Peyer's patch (tissue), 4 donors: ENCODE data around the gene FNBP1L. TPM values are rescaled to one million over a fixed set of nuclear protein-coding genes. Genes with fewer than 3 reads are reported as not detected.

Experiments used
- DNase-seq, 3 donors: peaks; one replicate each; pipeline ENCODE4 v3.0.0-alpha.2; 2017 to 2019
- H3K27ac ChIP-seq, 4 donors: fragments of 200-600 bp; sonication (generic); one replicate each; pipeline ENCODE4 v1.5.1; 2016 to 2019
- H3K27me3 ChIP-seq, 2 donors: fragments of 200-600 bp; sonication (generic); one replicate each; pipeline ENCODE4 v1.5.1; 2019
- H3K36me3 ChIP-seq, 3 donors: fragments of 200-600 bp; sonication (generic); one replicate each; pipeline ENCODE4 v1.5.1; 2016 to 2019
- H3K4me1 ChIP-seq, 4 donors: fragments of 200-600 bp; sonication (generic); one replicate each; pipeline ENCODE4 v1.5.1; 2016 to 2019
- H3K4me3 ChIP-seq, 4 donors: fragments of 200-600 bp; sonication (generic); 1 replicate in 3 of 4; 2 replicates in 1 of 4; pipeline ENCODE4 v1.5.1; 2016 to 2019; ENCODE audit warnings: mild to moderate bottlenecking in 1 of 4
- H3K9me3 ChIP-seq, 4 donors: fragments of 200-600 bp; sonication (generic); one replicate each; pipeline ENCODE4 v1.5.1; 2016 to 2019; ENCODE audit warnings: mild to moderate bottlenecking in 1 of 4
- POLR2A ChIP-seq, 2 donors: fragments of 450-650 bp; IDR thresholded peaks; one replicate each; pipeline ENCODE4 v1.5.1; 2017; ENCODE audit warnings: antibody characterized with exemption in 2 of 2, mild to moderate bottlenecking in 2 of 2, moderate library complexity in 2 of 2
- total RNA-seq, 4 donors: library from RNA; depleted of rRNA; stranded (reverse); fragments of >200 nt; gene quantifications; one replicate each; pipeline ENCODE4 v1.1.0, GENCODE V29; 2016
- TF ChIP-seq, protein P1 (sequence below), 6 experiments: fragments of 450-650 bp in 4 of 6; fragments of 200-600 bp in 2 of 6; sonication (generic) in 1 of 6; IDR thresholded peaks; one replicate each; pipeline ENCODE4 v1.5.1; 2017 to 2019; ENCODE audit warnings: antibody characterized with exemption in 6 of 6, mild to moderate bottlenecking in 3 of 6, moderate library complexity in 1 of 6

FNBP1L gene
- 10 to 100 TPM; 38.8 to 63.7 (median 55.2) TPM for total RNA-seq

DNA sequence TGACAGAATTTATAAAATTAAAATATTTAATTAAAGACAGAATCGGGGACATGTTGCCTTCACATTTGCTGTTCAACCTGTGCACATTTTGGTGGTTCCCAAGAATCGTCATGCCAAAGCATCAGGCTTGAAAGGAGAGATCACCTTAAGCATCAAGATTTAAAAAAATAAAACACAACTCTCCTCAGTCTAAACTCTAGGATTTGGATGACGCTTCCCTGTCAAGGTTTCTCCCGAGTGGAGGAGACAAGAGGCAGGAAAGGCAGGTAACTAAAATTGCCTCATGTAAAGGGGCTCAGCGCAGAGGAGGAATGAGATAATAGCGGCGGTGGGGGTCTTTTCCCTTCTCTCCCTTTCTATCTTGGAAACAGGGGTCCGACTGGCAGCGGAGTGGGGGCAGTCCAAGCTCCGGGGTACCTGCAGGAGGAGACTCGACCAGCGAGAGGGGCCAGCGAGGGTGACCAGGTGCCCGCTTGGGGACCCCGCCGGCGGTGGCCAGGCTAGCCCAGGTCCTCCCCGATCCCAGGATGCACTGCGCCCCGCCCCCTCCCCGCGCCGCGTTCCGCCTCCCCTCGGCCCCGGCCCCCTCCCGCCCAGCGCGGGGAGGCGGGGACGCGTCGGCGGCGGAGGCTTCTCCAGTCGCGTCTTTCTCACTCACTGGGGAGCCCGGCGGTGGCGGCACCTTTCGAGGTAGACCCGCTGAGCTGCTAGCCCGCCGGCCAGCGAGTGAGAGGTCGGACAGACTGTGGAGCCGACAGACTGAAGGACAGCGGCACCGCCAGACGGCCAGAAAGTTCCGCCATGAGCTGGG, at the start of gene FNBP1L:
Gene FNBP1L, plus strand, starts transcription at position 638 of the 811 bp plus-strand sequence. Its CDS starts 164 bp downstream, at position 802.
- H3K36me3 ChIP-seq: no peaks in the 10 kb centered on the region

DNA sequence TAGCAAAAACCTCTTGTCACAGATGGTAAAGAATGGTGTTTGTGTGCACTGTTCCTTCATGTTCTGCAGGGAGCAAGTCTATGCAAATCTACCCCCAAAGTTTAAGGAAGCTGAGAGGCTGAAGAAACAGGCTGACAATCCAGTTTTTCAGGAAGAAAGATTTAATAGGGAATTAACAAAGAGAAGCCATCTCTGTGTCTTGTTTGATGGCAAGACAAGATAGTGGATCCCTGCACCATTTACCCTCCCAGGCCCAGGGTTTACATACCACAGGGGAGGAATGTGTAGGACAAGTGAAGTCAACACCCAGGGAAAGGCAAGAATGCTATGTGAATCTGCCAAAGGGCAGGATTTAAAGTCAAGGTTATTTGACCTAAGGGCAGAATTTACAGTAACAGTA, 48.1 kb upstream of the FNBP1L start:
- Histone ChIP-seq H3K9me3 (no peaks in the 10 kb centered on the region), H3K27ac (no peak overlapping the region), H3K4me3 (no peak overlapping the region), H3K27me3 (no peaks in the 10 kb centered on the region), H3K4me1 (no peaks in the 10 kb centered on the region), H3K36me3 (no peaks in the 10 kb centered on the region)
- TF ChIP-seq, protein P1, sequence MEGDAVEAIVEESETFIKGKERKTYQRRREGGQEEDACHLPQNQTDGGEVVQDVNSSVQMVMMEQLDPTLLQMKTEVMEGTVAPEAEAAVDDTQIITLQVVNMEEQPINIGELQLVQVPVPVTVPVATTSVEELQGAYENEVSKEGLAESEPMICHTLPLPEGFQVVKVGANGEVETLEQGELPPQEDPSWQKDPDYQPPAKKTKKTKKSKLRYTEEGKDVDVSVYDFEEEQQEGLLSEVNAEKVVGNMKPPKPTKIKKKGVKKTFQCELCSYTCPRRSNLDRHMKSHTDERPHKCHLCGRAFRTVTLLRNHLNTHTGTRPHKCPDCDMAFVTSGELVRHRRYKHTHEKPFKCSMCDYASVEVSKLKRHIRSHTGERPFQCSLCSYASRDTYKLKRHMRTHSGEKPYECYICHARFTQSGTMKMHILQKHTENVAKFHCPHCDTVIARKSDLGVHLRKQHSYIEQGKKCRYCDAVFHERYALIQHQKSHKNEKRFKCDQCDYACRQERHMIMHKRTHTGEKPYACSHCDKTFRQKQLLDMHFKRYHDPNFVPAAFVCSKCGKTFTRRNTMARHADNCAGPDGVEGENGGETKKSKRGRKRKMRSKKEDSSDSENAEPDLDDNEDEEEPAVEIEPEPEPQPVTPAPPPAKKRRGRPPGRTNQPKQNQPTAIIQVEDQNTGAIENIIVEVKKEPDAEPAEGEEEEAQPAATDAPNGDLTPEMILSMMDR (IDR thresholded peaks at IDR 0.05): no peak
- no peak for TF ChIP-seq POLR2A (IDR thresholded peaks at IDR 0.05)
- no peak for DNase-seq

More for the DNA sequence above, at the start of gene FNBP1L:
- TF ChIP-seq, protein P1 (IDR thresholded peaks at IDR 0.05): no peak
- TF ChIP-seq POLR2A (IDR thresholded peaks at IDR 0.05): peak; percentile 40 to 77
- H3K27ac ChIP-seq: peak within 1 kb of the TSS; percentile 70 to 97 (median 88)
- no peaks in the 10 kb centered on the region for H3K27me3 ChIP-seq
- no peaks in the 10 kb centered on the region for H3K4me1 ChIP-seq
- peak within 1 kb of the TSS; percentile 83 to 94 (median 88) for H3K4me3 ChIP-seq
- DNase-seq: peak; percentile 68 to 86 (median 86)
- H3K9me3 ChIP-seq: no peaks in the 10 kb centered on the region

DNA sequence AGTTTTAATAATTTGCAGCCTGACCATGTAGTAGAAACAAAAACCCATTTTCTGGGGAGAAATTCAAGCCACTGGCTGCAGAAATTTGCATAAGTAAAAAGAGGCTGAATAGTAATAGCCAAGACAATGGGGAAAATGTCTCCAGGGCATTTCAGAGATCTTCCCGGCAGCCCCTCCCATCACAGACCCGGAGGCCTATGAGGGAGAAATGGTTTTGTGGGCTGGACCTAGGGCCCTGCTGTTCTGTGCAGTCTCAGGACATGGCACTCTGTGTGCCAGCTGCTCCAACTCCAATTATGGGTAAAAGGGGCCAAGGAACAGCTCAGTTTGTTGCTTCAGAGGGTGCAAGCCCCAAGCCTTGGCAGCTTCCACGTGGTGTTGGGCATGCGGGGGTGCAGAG, 39.7 kb upstream of the FNBP1L start:
- no peaks in the 10 kb centered on the region for H3K9me3 ChIP-seq
- DNase-seq: no peak
- no peak overlapping the region for H3K27ac ChIP-seq
- TF ChIP-seq, protein P1 (IDR thresholded peaks at IDR 0.05): no peak
- no peak for TF ChIP-seq POLR2A (IDR thresholded peaks at IDR 0.05)
- no peak overlapping the region for H3K4me3 ChIP-seq
- no peaks in the 10 kb centered on the region for H3K36me3 ChIP-seq
- H3K4me1 ChIP-seq: no peaks in the 10 kb centered on the region
- no peaks in the 10 kb centered on the region for H3K27me3 ChIP-seq

DNA sequence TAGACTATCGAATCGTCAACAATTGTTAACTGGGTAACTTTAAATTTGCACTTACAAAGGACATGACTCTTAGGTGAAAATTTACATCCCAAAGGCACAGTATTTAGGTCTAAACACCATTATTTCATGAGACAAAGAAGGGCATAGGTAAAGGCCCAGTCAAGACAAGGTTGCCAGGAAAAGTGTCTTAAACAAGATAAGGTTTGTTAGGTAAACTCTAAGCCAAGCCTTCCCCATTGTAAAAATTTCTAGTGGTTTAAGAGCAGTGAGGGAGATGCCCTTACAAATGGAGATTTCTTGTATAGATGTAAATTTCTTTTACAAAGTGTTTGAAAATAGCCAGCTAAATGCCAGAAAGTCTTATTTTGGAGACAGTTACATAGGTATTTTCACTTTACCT, 36.9 kb upstream of the FNBP1L start:
- H3K27me3 ChIP-seq: no peaks in the 10 kb centered on the region
- H3K4me3 ChIP-seq: no peak overlapping the region
- no peaks in the 10 kb centered on the region for H3K9me3 ChIP-seq
- TF ChIP-seq, protein P1 (IDR thresholded peaks at IDR 0.05): no peak
- TF ChIP-seq POLR2A (IDR thresholded peaks at IDR 0.05): no peak
- no peak overlapping the region for H3K27ac ChIP-seq
- H3K36me3 ChIP-seq: no peaks in the 10 kb centered on the region
- DNase-seq: no peak
- H3K4me1 ChIP-seq: no peaks in the 10 kb centered on the region

DNA sequence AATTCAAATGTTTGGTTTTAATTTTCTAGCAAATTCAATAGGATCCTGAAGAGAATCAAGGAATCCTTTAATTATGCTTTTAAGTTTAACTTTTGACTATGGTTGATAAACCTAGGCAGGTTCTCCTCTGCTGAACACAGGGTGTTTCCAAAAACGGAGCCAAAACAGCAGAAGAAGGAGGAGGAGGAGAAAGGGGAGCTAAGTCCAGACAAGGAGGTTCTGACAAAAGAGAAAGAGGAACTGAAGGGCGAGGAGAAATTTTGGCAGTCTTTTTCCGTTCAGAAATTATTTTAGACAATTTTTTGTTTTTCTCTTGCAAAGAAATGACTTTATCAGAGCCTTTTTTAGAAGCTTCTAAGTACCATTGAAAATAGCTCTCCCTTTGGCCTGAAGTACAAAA, 33.2 kb upstream of the FNBP1L start:
- Histone ChIP-seq H3K9me3 (no peaks in the 10 kb centered on the region), H3K4me3 (no peak overlapping the region), H3K4me1 (no peaks in the 10 kb centered on the region), H3K27ac (no peak overlapping the region), H3K36me3 (no peaks in the 10 kb centered on the region), H3K27me3 (no peaks in the 10 kb centered on the region)
- TF ChIP-seq, protein P1 (IDR thresholded peaks at IDR 0.05): no peak
- TF ChIP-seq POLR2A (IDR thresholded peaks at IDR 0.05): no peak
- no peak for DNase-seq
